Mesendoderm (in vitro differentiated cells): ENCODE data around the gene GPD1L.
A peak's percentile ranks its signal among the peaks of the same experiment; 100 is the strongest.

Experiments
- DNase-seq: peaks from one replicate; pipeline ENCODE4 v3.0.0; 2013
- H2AK5ac ChIP-seq: 2 replicates; pipeline ENCODE4 v1.6.1; 2013; ENCODE audit warnings: low read length, inconsistent platforms
- H2BK120ac ChIP-seq: 2 replicates; pipeline ENCODE4 v1.6.1; 2013; ENCODE audit warnings: low read depth, mild to moderate bottlenecking, low read length, moderate library complexity, mixed read lengths
- H2BK15ac ChIP-seq: replicated peaks from 2 replicates; pipeline ENCODE4 v1.6.1; 2013; ENCODE audit warnings: low read depth, mild to moderate bottlenecking, moderate library complexity
- H2BK5ac ChIP-seq: 2 replicates; pipeline ENCODE4 v1.6.1; 2013; ENCODE audit warnings: low read length, inconsistent platforms
- H3K18ac ChIP-seq: 2 replicates; pipeline ENCODE4 v1.6.1; 2013; ENCODE audit warnings: mild to moderate bottlenecking, low read length, mixed read lengths
- H3K23ac ChIP-seq: one replicate; pipeline ENCODE4 v1.6.1; 2013; ENCODE audit warnings: low read length
- H3K27ac ChIP-seq: 2 replicates; pipeline ENCODE4 v1.5.1; 2013; ENCODE audit warnings: low read depth, mild to moderate bottlenecking, inconsistent platforms, low read length, moderate library complexity
- H3K27me3 ChIP-seq: 2 replicates; pipeline ENCODE4 v1.6.1; 2013; ENCODE audit warnings: low read length, control low read depth, mild to moderate bottlenecking, inconsistent platforms; ENCODE audit not compliant: insufficient read depth, poor library complexity
- H3K36me3 ChIP-seq: 2 replicates; pipeline ENCODE4 v1.6.1; 2013; ENCODE audit warnings: low read length, inconsistent platforms; ENCODE audit not compliant: control insufficient read depth, insufficient read depth
- H3K4ac ChIP-seq: one replicate; pipeline ENCODE4 v1.6.1; 2013; ENCODE audit warnings: low read depth, mild to moderate bottlenecking, low read length, moderate library complexity
- H3K4me1 ChIP-seq: 2 replicates; pipeline ENCODE4 v1.6.1; 2013; ENCODE audit warnings: low read depth, low read length, inconsistent platforms; ENCODE audit not compliant: control insufficient read depth
- H3K4me2 ChIP-seq: 2 replicates; pipeline ENCODE4 v1.6.1; 2013; ENCODE audit warnings: low read length
- H3K4me3 ChIP-seq: 2 replicates; pipeline ENCODE4 v1.5.1; 2013; ENCODE audit warnings: mild to moderate bottlenecking, low read length
- H3K56ac ChIP-seq: one replicate; pipeline ENCODE4 v1.6.1; 2013; ENCODE audit warnings: low read length
- H3K79me1 ChIP-seq: 2 replicates; pipeline ENCODE4 v1.6.1; 2013; ENCODE audit warnings: low read length, inconsistent platforms
- H3K79me2 ChIP-seq: 2 replicates; pipeline ENCODE4 v1.6.1; 2013; ENCODE audit warnings: mild to moderate bottlenecking, low read length; ENCODE audit not compliant: control insufficient read depth, insufficient read depth
- H3K9ac ChIP-seq: 2 replicates; pipeline ENCODE4 v1.6.1; 2013; ENCODE audit warnings: low read length, inconsistent platforms
- H4K5ac ChIP-seq: one replicate; pipeline ENCODE4 v1.6.1; 2013; ENCODE audit warnings: low read length
- H4K8ac ChIP-seq: one replicate; pipeline ENCODE4 v1.6.1; 2013; ENCODE audit warnings: low read depth, mild to moderate bottlenecking, control low read depth, low read length, moderate library complexity
- WGBS: extraction: QIAGEN DNeasy Blood & Tissue Kit; methylation state at CpG from one replicate; pipeline ENCODE4 v1.1.7; 2013; ENCODE audit warnings: low lambda C conversion rate, missing lambda C conversion rate; ENCODE audit not compliant: insufficient coverage; ENCODE audit errors: extremely low coverage; 5-methylcytosine and 5-hydroxymethylcytosine counted together

GPD1L gene

GRCh38 chr3:32160706-32161214 lies 54.3 kb downstream of the GPD1L start:
- Histone ChIP-seq H3K79me1 (no peaks in the 10 kb centered on the region), H2BK5ac (no peak overlapping the region), H3K18ac (no peak overlapping the region), H2BK120ac (no peak overlapping the region), H2AK5ac (no peak overlapping the region), H3K36me3 (no peaks in the 10 kb centered on the region), H2BK15ac (no peak overlapping the region), H3K9ac (no peak overlapping the region), H3K4me1 (no peaks in the 10 kb centered on the region), H3K79me2 (no peaks in the 10 kb centered on the region), H4K5ac (no peak overlapping the region), H3K27ac (no peak overlapping the region), H3K4me2 (no peak overlapping the region), H3K56ac (no peak overlapping the region), H4K8ac (no peak overlapping the region), H3K23ac (no peak overlapping the region), H3K4ac (no peak overlapping the region), H3K4me3 (no peak overlapping the region), H3K27me3 (no peaks in the 10 kb centered on the region)
- WGBS, result no CpG with 5 or more reads among the region's 3 CpGs
- no peak for DNase-seq

- no CpG with 5 or more reads among the region's 1 CpG for WGBS
- Histone ChIP-seq H3K4me1 (no peaks in the 10 kb centered on the region), H3K4me2 (no peak overlapping the region), H3K4me3 (no peak overlapping the region), H3K23ac (no peak overlapping the region), H2BK5ac (no peak overlapping the region), H3K27me3 (no peaks in the 10 kb centered on the region), H2AK5ac (no peak overlapping the region), H4K8ac (no peak overlapping the region), H2BK15ac (no peak overlapping the region), H2BK120ac (no peak overlapping the region), H4K5ac (no peak overlapping the region), H3K79me2 (no peaks in the 10 kb centered on the region), H3K18ac (no peak overlapping the region), H3K9ac (no peak overlapping the region), H3K79me1 (no peaks in the 10 kb centered on the region), H3K27ac (no peak overlapping the region), H3K36me3 (no peaks in the 10 kb centered on the region), H3K4ac (no peak overlapping the region), H3K56ac (no peak overlapping the region)
- no peak for DNase-seq
Observed at GRCh38 chr3:32165442-32165841, 59.0 kb downstream of the GPD1L start.

GRCh38 chr3:32166654-32167053 lies 60.2 kb downstream of the GPD1L start:
- Histone ChIP-seq H3K27me3 (no peaks in the 10 kb centered on the region), H2BK5ac (no peak overlapping the region), H3K36me3 (no peaks in the 10 kb centered on the region), H4K8ac (no peak overlapping the region), H2BK120ac (no peak overlapping the region), H3K4ac (no peak overlapping the region), H3K79me2 (no peaks in the 10 kb centered on the region), H3K18ac (no peak overlapping the region), H3K4me2 (no peak overlapping the region), H3K27ac (no peak overlapping the region), H3K4me1 (no peaks in the 10 kb centered on the region), H2AK5ac (no peak overlapping the region), H4K5ac (no peak overlapping the region), H3K9ac (no peak overlapping the region), H3K4me3 (no peak overlapping the region), H2BK15ac (no peak overlapping the region), H3K79me1 (no peaks in the 10 kb centered on the region), H3K56ac (no peak overlapping the region), H3K23ac (no peak overlapping the region)
- no CpG with 5 or more reads among the region's 4 CpGs for WGBS
- DNase-seq, result no peak

GRCh38 chr3:32172420-32172819 lies 66.0 kb downstream of the GPD1L start:
- H3K27ac ChIP-seq, result no peak overlapping the region
- no peak overlapping the region for H3K23ac ChIP-seq
- no peak overlapping the region for H4K8ac ChIP-seq
- no peaks in the 10 kb centered on the region for H3K4me1 ChIP-seq
- H3K4ac ChIP-seq, result no peak overlapping the region
- H3K4me2 ChIP-seq, result no peak overlapping the region
- DNase-seq, result no peak
- H3K4me3 ChIP-seq, result no peak overlapping the region
- no peaks in the 10 kb centered on the region for H3K79me2 ChIP-seq
- H3K27me3 ChIP-seq, result no peaks in the 10 kb centered on the region
- no peak overlapping the region for H2BK120ac ChIP-seq
- H3K36me3 ChIP-seq, result no peaks in the 10 kb centered on the region
- no peak overlapping the region for H2BK5ac ChIP-seq
- no peak overlapping the region for H2AK5ac ChIP-seq
- WGBS, result no CpG with 5 or more reads among the region's 1 CpG
- H2BK15ac ChIP-seq, result no peak overlapping the region
- H3K18ac ChIP-seq, result no peak overlapping the region
- H4K5ac ChIP-seq, result no peak overlapping the region
- H3K79me1 ChIP-seq, result no peaks in the 10 kb centered on the region
- H3K9ac ChIP-seq, result no peak overlapping the region
- no peak overlapping the region for H3K56ac ChIP-seq

- peak; percentile 80 for DNase-seq
Observed at GRCh38 chr3:32175607-32176197, 69.3 kb downstream of the GPD1L start.

More at GRCh38 chr3:32175607-32176197, 69.3 kb downstream of the GPD1L start:
- Histone ChIP-seq H3K23ac (no peak overlapping the region), H2BK120ac (no peak overlapping the region), H2BK15ac (no peak overlapping the region), H3K4me2 (no peak overlapping the region), H3K27ac (no peak overlapping the region), H3K36me3 (no peaks in the 10 kb centered on the region), H3K79me2 (no peaks in the 10 kb centered on the region), H3K18ac (no peak overlapping the region), H3K27me3 (no peaks in the 10 kb centered on the region), H3K79me1 (no peaks in the 10 kb centered on the region), H3K56ac (no peak overlapping the region), H4K5ac (no peak overlapping the region), H2BK5ac (no peak overlapping the region), H3K4me1 (no peaks in the 10 kb centered on the region), H2AK5ac (no peak overlapping the region), H4K8ac (no peak overlapping the region), H3K9ac (no peak overlapping the region), H3K4ac (no peak overlapping the region), H3K4me3 (no peak overlapping the region)
- no CpG with 5 or more reads among the region's 7 CpGs for WGBS
